H9 (cell line): ENCODE data around the gene CCBE1. TPM values are rescaled to one million over a fixed set of nuclear protein-coding genes. Genes with fewer than 3 reads are reported as not detected.

ENCODE experiments used
- DNase-seq: peaks from one replicate; pipeline ENCODE4 v3.0.0-alpha.2; 2017
- H2AFZ ChIP-seq: one replicate; pipeline ENCODE4 v1.6.1; 2013; ENCODE audit warnings: mild to moderate bottlenecking, low read length, control low read depth, moderate library complexity
- H2AK5ac ChIP-seq: 2 replicates; pipeline ENCODE4 v1.6.1; 2013; ENCODE audit warnings: low read length, control low read depth, mixed read lengths; ENCODE audit not compliant: insufficient read length
- H2BK120ac ChIP-seq: one replicate; pipeline ENCODE4 v1.6.1; 2013; ENCODE audit warnings: low read depth, mild to moderate bottlenecking, low read length, control low read depth, inconsistent platforms; ENCODE audit not compliant: poor library complexity, severe bottlenecking
- H2BK12ac ChIP-seq: 2 replicates; pipeline ENCODE4 v1.6.1; 2013; ENCODE audit warnings: low read length, control low read depth, mixed read lengths, low read depth; ENCODE audit not compliant: insufficient read length
- H2BK15ac ChIP-seq: 2 replicates; pipeline ENCODE4 v1.6.1; 2013; ENCODE audit warnings: low read depth, low read length, control low read depth
- H2BK20ac ChIP-seq: one replicate; pipeline ENCODE4 v1.6.1; 2013; ENCODE audit warnings: low read depth, mild to moderate bottlenecking, low read length, control low read depth, inconsistent platforms; ENCODE audit not compliant: poor library complexity, severe bottlenecking
- H2BK5ac ChIP-seq: 2 replicates; pipeline ENCODE4 v1.6.1; 2013; ENCODE audit warnings: low read length, control low read depth, mixed read lengths; ENCODE audit not compliant: insufficient read length
- H3K14ac ChIP-seq: 2 replicates; pipeline ENCODE4 v1.6.1; 2013; ENCODE audit warnings: low read length, control low read depth; ENCODE audit not compliant: insufficient read depth
- H3K18ac ChIP-seq: 2 replicates; pipeline ENCODE4 v1.6.1; 2013; ENCODE audit warnings: low read depth, mild to moderate bottlenecking, mixed read lengths, low read length, control low read depth; ENCODE audit not compliant: insufficient read length
- H3K23ac ChIP-seq: 2 replicates; pipeline ENCODE4 v1.6.1; 2013; ENCODE audit warnings: low read length, control low read depth, mixed read lengths, low read depth; ENCODE audit not compliant: insufficient read length
- H3K23me2 ChIP-seq: 2 replicates; pipeline ENCODE4 v1.6.1; 2013; ENCODE audit warnings: low read depth, mild to moderate bottlenecking, mixed read lengths, low read length, control low read depth; ENCODE audit not compliant: insufficient read length, poor library complexity, severe bottlenecking
- H3K27ac ChIP-seq: 2 replicates; pipeline ENCODE4 v1.5.1; 2013; ENCODE audit warnings: low read length, control low read depth, mixed read lengths, low read depth; ENCODE audit not compliant: insufficient read length
- H3K27me3 ChIP-seq: 2 replicates; pipeline ENCODE4 v1.6.1; 2013; ENCODE audit warnings: low read length, control low read depth, inconsistent platforms; ENCODE audit not compliant: insufficient read depth
- H3K4ac ChIP-seq: 2 replicates; pipeline ENCODE4 v1.6.1; 2013; ENCODE audit warnings: low read depth, mild to moderate bottlenecking, control low read depth, inconsistent platforms, low read length, moderate library complexity
- H3K4me1 ChIP-seq: 2 replicates; pipeline ENCODE4 v1.6.1; 2013; ENCODE audit warnings: low read length, control low read depth, inconsistent platforms; ENCODE audit not compliant: insufficient read depth
- H3K4me2 ChIP-seq: 2 replicates; pipeline ENCODE4 v1.6.1; 2013; ENCODE audit warnings: low read length, control low read depth, mixed read lengths; ENCODE audit not compliant: insufficient read length, insufficient read depth
- H3K56ac ChIP-seq: 2 replicates; pipeline ENCODE4 v1.6.1; 2013; ENCODE audit warnings: low read depth, mild to moderate bottlenecking, mixed read lengths, low read length, control low read depth; ENCODE audit not compliant: insufficient read length
- H3K79me1 ChIP-seq: 2 replicates; pipeline ENCODE4 v1.6.1; 2013; ENCODE audit warnings: low read depth, mild to moderate bottlenecking, moderate library complexity, low read length, control low read depth, inconsistent platforms; ENCODE audit not compliant: insufficient read depth, poor library complexity, severe bottlenecking
- H3K79me2 ChIP-seq: 2 replicates; pipeline ENCODE4 v1.6.1; 2013; ENCODE audit warnings: low read length, control low read depth, inconsistent platforms; ENCODE audit not compliant: insufficient read depth
- H3K9ac ChIP-seq: 2 replicates; pipeline ENCODE4 v1.6.1; 2013; ENCODE audit warnings: low read length, control low read depth, mixed read lengths; ENCODE audit not compliant: insufficient read length; ENCODE audit errors: extremely low read depth
- H3K9me3 ChIP-seq: one replicate; pipeline ENCODE4 v1.6.1; 2013; ENCODE audit warnings: low read depth, low read length, inconsistent platforms; ENCODE audit not compliant: control insufficient read depth
- H3T11ph ChIP-seq: one replicate; pipeline ENCODE4 v1.6.1; 2013; ENCODE audit warnings: mild to moderate bottlenecking, low read length, control low read depth, inconsistent platforms
- H4K20me1 ChIP-seq: one replicate; pipeline ENCODE4 v1.6.1; 2013; ENCODE audit not compliant: control insufficient read depth, insufficient read length, insufficient read depth
- H4K5ac ChIP-seq: 2 replicates; pipeline ENCODE4 v1.6.1; 2013; ENCODE audit warnings: low read depth, mild to moderate bottlenecking, mixed read lengths, low read length, control low read depth; ENCODE audit not compliant: insufficient read length
- H4K8ac ChIP-seq: replicated peaks from 2 replicates; pipeline ENCODE4 v1.6.1; 2013; ENCODE audit warnings: low read length, control low read depth, mixed read lengths, low read depth; ENCODE audit not compliant: insufficient read length
- H4K91ac ChIP-seq: 2 replicates; pipeline ENCODE4 v1.6.1; 2013; ENCODE audit warnings: low read depth, mild to moderate bottlenecking, moderate library complexity, mixed read lengths, low read length, control low read depth; ENCODE audit not compliant: insufficient read length
- H3K27ac Mint-ChIP-seq, 3 experiments: 2 replicates in 2 of 3; 3 replicates in 1 of 3; pipeline ENCODE4 v1.8.0; 2020 to 2021; ENCODE audit warnings: mixed read lengths in 3 of 3, mild to moderate bottlenecking in 1 of 3, moderate library complexity in 1 of 3
- H3K27me3 Mint-ChIP-seq: 2 replicates; pipeline ENCODE4 v1.8.0; 2021; ENCODE audit warnings: low read depth, mild to moderate bottlenecking, moderate library complexity, mixed read lengths
- H3K36me3 Mint-ChIP-seq, 3 experiments: 2 replicates in 2 of 3; 3 replicates in 1 of 3; pipeline ENCODE4 v1.8.0; 2020 to 2021; ENCODE audit warnings: low read depth in 3 of 3, mixed read lengths in 3 of 3; ENCODE audit not compliant: insufficient read depth in 1 of 3
- H3K4me1 Mint-ChIP-seq, 2 experiments: 2 replicates each; pipeline ENCODE4 v1.8.0; 2020; ENCODE audit warnings: mixed read lengths in 2 of 2
- H3K4me3 Mint-ChIP-seq, 2 experiments: 2 replicates in 1 of 2; 3 replicates in 1 of 2; pipeline ENCODE4 v1.8.0; 2020 to 2021; ENCODE audit warnings: mild to moderate bottlenecking in 2 of 2, mixed read lengths in 2 of 2, moderate library complexity in 1 of 2
- H3K9me3 Mint-ChIP-seq, 2 experiments: 2 replicates in 1 of 2; 3 replicates in 1 of 2; pipeline ENCODE4 v1.8.0; 2020; ENCODE audit warnings: mild to moderate bottlenecking in 2 of 2, mixed read lengths in 2 of 2, moderate library complexity in 1 of 2
- WGBS: extraction: QIAGEN DNeasy Blood & Tissue Kit; methylation state at CpG from one replicate; pipeline ENCODE4 v1.1.7; 2013; ENCODE audit warnings: missing lambda C conversion rate, low lambda C conversion rate, mixed read lengths; ENCODE audit not compliant: insufficient read length; ENCODE audit errors: extremely low coverage; 5-methylcytosine and 5-hydroxymethylcytosine counted together
- total RNA-seq: library from RNA; stranded (reverse); gene quantifications from 2 replicates; pipeline ENCODE4 v1.2.1, GENCODE V29; 2021
- TF ChIP-seq, protein P1 (sequence below): fragments of 200-600 bp; sonication (generic); conservative IDR thresholded peaks from 3 replicates; pipeline ENCODE4 v1.8.0; 2021; ENCODE audit warnings: antibody characterized with exemption, mild to moderate bottlenecking

Gene CCBE1
- total RNA-seq, 1 experiment from 2014 or later = 0.39 TPM

DNA sequence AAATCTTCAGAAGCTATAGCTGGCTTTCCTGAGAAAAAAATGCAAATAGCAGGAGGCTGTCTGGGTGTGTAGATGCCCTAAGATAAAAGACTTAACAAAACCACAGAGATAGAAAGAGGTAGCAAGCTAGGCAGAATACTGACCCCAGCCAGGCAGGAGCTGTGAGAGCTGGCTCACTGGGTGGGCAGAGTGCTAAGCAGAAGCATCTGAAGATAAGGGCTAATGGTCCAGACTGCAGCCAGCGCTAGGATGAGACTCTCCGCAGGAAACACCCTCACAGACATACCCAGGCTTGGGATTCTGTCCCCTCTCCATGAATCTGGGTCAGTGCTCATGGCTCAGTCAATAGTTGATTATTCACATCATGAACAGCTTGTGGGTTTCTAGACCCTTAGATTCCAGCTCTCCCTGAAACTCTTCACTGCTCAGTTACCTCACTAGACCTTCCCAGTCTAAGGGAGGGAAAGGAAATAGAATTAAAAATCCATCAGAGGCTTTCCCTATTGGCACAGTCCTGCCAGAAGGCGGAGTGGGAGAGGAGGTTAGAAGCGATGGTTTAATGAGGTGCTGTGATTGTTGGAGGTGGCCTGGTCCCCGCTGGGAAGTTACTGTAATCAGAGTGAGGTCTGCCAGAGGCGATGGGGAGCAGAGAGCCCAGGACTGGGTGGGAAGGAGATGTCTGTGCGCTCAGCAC is 21.4 kb upstream of the CCBE1 start:
- H2BK120ac ChIP-seq = no peak overlapping the region
- no peak overlapping the region for H3K4me2 ChIP-seq
- no peak overlapping the region for H3K27ac ChIP-seq
- H2BK5ac ChIP-seq = no peak overlapping the region
- H2BK15ac ChIP-seq = no peak overlapping the region
- H3K36me3 Mint-ChIP-seq = no peaks in the 10 kb centered on the region; a peak in 1 of 7 replicates
- no peaks in the 10 kb centered on the region for H3K23me2 ChIP-seq
- H3K79me1 ChIP-seq = no peaks in the 10 kb centered on the region
- H4K20me1 ChIP-seq = no peaks in the 10 kb centered on the region
- H4K91ac ChIP-seq = no peak overlapping the region
- H3K9ac ChIP-seq = no peak overlapping the region
- no CpG with 5 or more reads among the region's 7 CpGs for WGBS
- no peak overlapping the region for H2AFZ ChIP-seq
- H3K27me3 ChIP-seq = no peaks in the 10 kb centered on the region
- H2BK20ac ChIP-seq = no peak overlapping the region
- H2BK12ac ChIP-seq = no peak overlapping the region
- H3K14ac ChIP-seq = no peak overlapping the region; the same call in 1 of the 2 replicates
- TF ChIP-seq, protein P1, sequence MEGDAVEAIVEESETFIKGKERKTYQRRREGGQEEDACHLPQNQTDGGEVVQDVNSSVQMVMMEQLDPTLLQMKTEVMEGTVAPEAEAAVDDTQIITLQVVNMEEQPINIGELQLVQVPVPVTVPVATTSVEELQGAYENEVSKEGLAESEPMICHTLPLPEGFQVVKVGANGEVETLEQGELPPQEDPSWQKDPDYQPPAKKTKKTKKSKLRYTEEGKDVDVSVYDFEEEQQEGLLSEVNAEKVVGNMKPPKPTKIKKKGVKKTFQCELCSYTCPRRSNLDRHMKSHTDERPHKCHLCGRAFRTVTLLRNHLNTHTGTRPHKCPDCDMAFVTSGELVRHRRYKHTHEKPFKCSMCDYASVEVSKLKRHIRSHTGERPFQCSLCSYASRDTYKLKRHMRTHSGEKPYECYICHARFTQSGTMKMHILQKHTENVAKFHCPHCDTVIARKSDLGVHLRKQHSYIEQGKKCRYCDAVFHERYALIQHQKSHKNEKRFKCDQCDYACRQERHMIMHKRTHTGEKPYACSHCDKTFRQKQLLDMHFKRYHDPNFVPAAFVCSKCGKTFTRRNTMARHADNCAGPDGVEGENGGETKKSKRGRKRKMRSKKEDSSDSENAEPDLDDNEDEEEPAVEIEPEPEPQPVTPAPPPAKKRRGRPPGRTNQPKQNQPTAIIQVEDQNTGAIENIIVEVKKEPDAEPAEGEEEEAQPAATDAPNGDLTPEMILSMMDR = no peak
- no peak overlapping the region for H4K5ac ChIP-seq
- peaks cover 4 to 5% of the 10 kb centered on the region in 2 experiments; a peak in 1 of 5 replicates for H3K9me3 Mint-ChIP-seq
- no peak overlapping the region for H3K18ac ChIP-seq
- H3K27me3 Mint-ChIP-seq = peaks cover 5% of the 10 kb centered on the region
- no peak overlapping the region; a peak in 1 of 5 replicates for H3K4me3 Mint-ChIP-seq
- H3K56ac ChIP-seq = no peak overlapping the region
- H3K79me2 ChIP-seq = no peaks in the 10 kb centered on the region
- no peak overlapping the region for H4K8ac ChIP-seq
- DNase-seq = no peak
- no peaks in the 10 kb centered on the region; the same call in 1 of the 2 replicates for H3K4me1 ChIP-seq
- no peak overlapping the region for H3T11ph ChIP-seq
- no peak overlapping the region for H3K4ac ChIP-seq
- H3K4me1 Mint-ChIP-seq = peaks cover 4 to 12% of the 10 kb centered on the region in 2 experiments; a peak in 3 of 4 replicates
- H3K9me3 ChIP-seq = no peaks in the 10 kb centered on the region
- H3K23ac ChIP-seq = no peak overlapping the region
- no peak overlapping the region for H2AK5ac ChIP-seq
- no peak overlapping the region for H3K27ac Mint-ChIP-seq
